ENCODE measurements around the gene TNNT1. TPM values are rescaled to one million over a fixed set of nuclear protein-coding genes. Genes with fewer than 3 reads are reported as not detected.

The TNNT1 gene
- total RNA-seq, 1 donor from 2014 or later, result 74.1 TPM

DNA sequence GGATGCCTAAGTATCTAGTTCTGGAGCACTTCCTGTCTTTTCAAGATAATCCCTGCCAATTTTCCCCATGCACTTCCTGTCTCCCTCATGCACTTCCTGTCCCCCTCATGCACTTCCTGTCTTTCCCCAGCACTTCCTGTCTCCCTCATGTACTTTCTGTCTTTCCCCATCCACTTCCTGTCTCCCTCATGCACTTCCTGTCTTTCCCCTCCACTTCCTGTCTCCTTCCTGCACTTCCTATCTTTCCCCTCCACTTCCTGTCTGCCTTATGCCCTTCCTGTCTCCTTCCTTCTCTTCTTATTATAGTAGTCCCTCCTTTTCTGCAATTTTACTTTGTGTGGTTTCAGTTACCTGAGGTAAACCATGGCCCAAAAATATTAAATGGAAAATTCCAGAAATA lies 3.0 kb upstream of the TNNT1 start:
- H3K27ac ChIP-seq, result no peak overlapping the region
- H3K4me3 Mint-ChIP-seq, result peak overlapping the region; percentile 15
- H3K4me2 ChIP-seq, result no peak overlapping the region
- no peak for DNase-seq (ENCODE audit: low spot score)
- H3F3A ChIP-seq (ENCODE audit: low read depth), result peaks cover 48% of the 10 kb centered on the region
- H3K9ac ChIP-seq, result no peak overlapping the region
- peaks cover 2% of the 10 kb centered on the region for H3K36me3 Mint-ChIP-seq
- peaks cover 2% of the 10 kb centered on the region for H3K9me3 Mint-ChIP-seq
- H3K27me3 Mint-ChIP-seq (ENCODE audit: insufficient read depth, low read depth), result peaks cover 37% of the 10 kb centered on the region
- H4K20me1 ChIP-seq (ENCODE audit: low read depth), result no peaks in the 10 kb centered on the region
- no peak overlapping the region for H3K4me3 ChIP-seq
- TF ChIP-seq EZH2phosphoT487 (IDR thresholded peaks at IDR 0.05) (no peak), EZH2 (IDR thresholded peaks at IDR 0.05) (no peak)
- TF ChIP-seq, protein P1, sequence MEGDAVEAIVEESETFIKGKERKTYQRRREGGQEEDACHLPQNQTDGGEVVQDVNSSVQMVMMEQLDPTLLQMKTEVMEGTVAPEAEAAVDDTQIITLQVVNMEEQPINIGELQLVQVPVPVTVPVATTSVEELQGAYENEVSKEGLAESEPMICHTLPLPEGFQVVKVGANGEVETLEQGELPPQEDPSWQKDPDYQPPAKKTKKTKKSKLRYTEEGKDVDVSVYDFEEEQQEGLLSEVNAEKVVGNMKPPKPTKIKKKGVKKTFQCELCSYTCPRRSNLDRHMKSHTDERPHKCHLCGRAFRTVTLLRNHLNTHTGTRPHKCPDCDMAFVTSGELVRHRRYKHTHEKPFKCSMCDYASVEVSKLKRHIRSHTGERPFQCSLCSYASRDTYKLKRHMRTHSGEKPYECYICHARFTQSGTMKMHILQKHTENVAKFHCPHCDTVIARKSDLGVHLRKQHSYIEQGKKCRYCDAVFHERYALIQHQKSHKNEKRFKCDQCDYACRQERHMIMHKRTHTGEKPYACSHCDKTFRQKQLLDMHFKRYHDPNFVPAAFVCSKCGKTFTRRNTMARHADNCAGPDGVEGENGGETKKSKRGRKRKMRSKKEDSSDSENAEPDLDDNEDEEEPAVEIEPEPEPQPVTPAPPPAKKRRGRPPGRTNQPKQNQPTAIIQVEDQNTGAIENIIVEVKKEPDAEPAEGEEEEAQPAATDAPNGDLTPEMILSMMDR (IDR thresholded peaks at IDR 0.05), result no peak
- no peaks in the 10 kb centered on the region for H3K36me3 ChIP-seq
- H3K27me3 ChIP-seq, result peaks cover 2% of the 10 kb centered on the region
- H3K79me2 ChIP-seq (ENCODE audit: low read depth), result no peaks in the 10 kb centered on the region
- no peak overlapping the region for H3K27ac Mint-ChIP-seq
- no peaks in the 10 kb centered on the region for H3K9me3 ChIP-seq (ENCODE audit: low read depth)
- peaks cover 23% of the 10 kb centered on the region for H3K4me1 ChIP-seq
- peaks cover 23% of the 10 kb centered on the region for H3K4me1 Mint-ChIP-seq
- H2AFZ ChIP-seq (replicated peaks), result no peak overlapping the region

DNA sequence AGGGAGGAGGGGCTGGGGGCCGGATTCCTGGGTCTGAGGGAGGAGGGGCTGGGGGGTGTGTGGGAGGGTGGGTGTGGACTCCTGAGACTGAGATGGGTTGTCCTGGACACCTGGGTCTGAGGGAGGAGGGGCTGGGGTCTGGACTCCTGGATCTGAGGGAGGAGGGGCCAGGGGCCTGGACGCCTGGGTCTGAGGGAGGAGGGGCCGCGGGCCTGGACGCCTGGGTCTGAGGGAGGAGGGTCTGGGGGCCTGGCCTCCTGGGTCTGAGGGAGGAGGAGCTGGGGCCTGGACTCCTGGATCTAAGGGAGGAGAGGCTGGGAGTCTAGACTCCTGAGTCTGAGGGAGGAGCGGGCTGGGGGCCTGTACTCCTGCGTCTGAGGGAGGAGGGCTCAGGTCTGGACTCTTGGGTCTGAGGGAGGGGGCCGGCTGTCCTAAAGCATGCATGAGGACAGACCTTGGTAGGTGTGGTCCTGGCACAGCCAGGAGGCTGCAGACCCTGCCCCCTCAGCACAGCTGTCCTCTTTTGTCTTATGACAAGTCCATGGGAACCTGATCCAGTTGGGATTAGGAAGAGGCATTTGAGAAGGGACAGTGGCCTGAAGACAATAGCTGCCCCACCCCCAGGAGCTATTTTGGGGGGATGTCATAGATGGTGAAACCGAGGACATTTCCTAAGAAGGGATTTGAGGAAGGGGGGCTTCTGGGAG lies 1.3 kb downstream of the TNNT1 start:
- Mint-ChIP-seq H3K4me1 (peaks cover 19% of the 10 kb centered on the region), H3K27ac (no peak overlapping the region), H3K4me3 (no peak overlapping the region), H3K9me3 (peaks cover 2% of the 10 kb centered on the region), H3K27me3 (ENCODE audit: insufficient read depth, low read depth) (peaks cover 54% of the 10 kb centered on the region), H3K36me3 (no peaks in the 10 kb centered on the region)
- Histone ChIP-seq H3K4me2 (peak overlapping the region; percentile 67), H2AFZ (replicated peaks) (no peak overlapping the region), H3K27me3 (no peaks in the 10 kb centered on the region), H3K4me1 (peaks cover 23% of the 10 kb centered on the region), H3K4me3 (peak overlapping the region; percentile 13), H3K27ac (no peak overlapping the region), H4K20me1 (ENCODE audit: low read depth) (no peaks in the 10 kb centered on the region), H3K9ac (no peak overlapping the region), H3K79me2 (ENCODE audit: low read depth) (no peaks in the 10 kb centered on the region), H3K9me3 (ENCODE audit: low read depth) (no peaks in the 10 kb centered on the region), H3K36me3 (no peaks in the 10 kb centered on the region), H3F3A (ENCODE audit: low read depth) (peaks cover 45% of the 10 kb centered on the region)
- TF ChIP-seq, protein P1 (IDR thresholded peaks at IDR 0.05), result no peak
- TF ChIP-seq EZH2 (IDR thresholded peaks at IDR 0.05) (no peak), EZH2phosphoT487 (IDR thresholded peaks at IDR 0.05) (no peak)
- peak; percentile 83 for DNase-seq (ENCODE audit: low spot score)

DNA sequence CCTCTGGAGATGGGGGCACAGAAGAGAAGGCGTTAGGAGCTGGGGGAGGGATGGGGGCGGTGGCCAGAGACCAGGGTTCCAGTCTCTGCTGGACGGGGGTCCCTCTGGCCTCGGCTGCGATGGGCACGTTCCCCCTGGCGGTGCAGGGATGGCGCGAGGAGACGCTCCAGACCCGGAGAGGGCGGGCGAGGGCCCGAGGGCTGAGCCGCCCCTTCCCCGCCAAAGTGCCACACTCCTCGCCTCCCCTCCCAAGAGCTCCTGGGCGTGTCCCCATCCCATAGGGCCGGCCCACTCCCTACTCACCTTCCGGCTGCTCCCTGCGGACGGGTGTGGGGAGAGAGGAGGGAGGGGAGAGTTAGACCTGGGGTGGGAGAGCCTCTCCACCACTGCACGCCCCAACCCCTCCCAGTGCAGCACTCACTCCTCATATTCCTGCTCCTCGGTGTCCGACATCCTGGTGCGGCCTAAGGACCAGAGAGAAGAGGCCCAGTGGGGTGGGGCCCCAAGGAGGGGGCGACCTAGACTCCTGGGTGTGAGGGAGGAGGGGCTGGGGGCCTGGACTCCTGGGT lies 2.2 kb downstream of the TNNT1 start:
- peak; percentile 91 for DNase-seq (ENCODE audit: low spot score)
- H3K27ac Mint-ChIP-seq, result no peak overlapping the region
- no peaks in the 10 kb centered on the region for H3K36me3 Mint-ChIP-seq
- Histone ChIP-seq H3K4me2 (peak overlapping the region; percentile 71), H3K27me3 (no peaks in the 10 kb centered on the region), H3K79me2 (ENCODE audit: low read depth) (no peaks in the 10 kb centered on the region), H3F3A (ENCODE audit: low read depth) (peaks cover 47% of the 10 kb centered on the region), H4K20me1 (ENCODE audit: low read depth) (no peaks in the 10 kb centered on the region), H3K36me3 (no peaks in the 10 kb centered on the region), H2AFZ (replicated peaks) (peak overlapping the region; percentile 73), H3K4me1 (peaks cover 23% of the 10 kb centered on the region), H3K9me3 (ENCODE audit: low read depth) (no peaks in the 10 kb centered on the region), H3K9ac (no peak overlapping the region), H3K27ac (peak overlapping the region; percentile 13), H3K4me3 (peak overlapping the region; percentile 57)
- H3K9me3 Mint-ChIP-seq, result peaks cover under 1% of the 10 kb centered on the region
- TF ChIP-seq EZH2phosphoT487 (IDR thresholded peaks at IDR 0.05), result no peak
- TF ChIP-seq, protein P1 (IDR thresholded peaks at IDR 0.05), result no peak
- TF ChIP-seq EZH2 (IDR thresholded peaks at IDR 0.05), result no peak
- H3K4me1 Mint-ChIP-seq, result peaks cover 19% of the 10 kb centered on the region
- peaks cover 50% of the 10 kb centered on the region for H3K27me3 Mint-ChIP-seq (ENCODE audit: insufficient read depth, low read depth)
- H3K4me3 Mint-ChIP-seq, result peak overlapping the region; percentile 53
